ENCODE results near the gene HDAC2. TPM values are rescaled to one million over a fixed set of nuclear protein-coding genes. Genes with fewer than 3 reads are reported as not detected.

Gene HDAC2
- polyA plus RNA-seq, 12 donors: 98.4 to 182 (median 163) TPM; not detected in 1

Other genes starting within 250 kb of the HDAC2 start
- gene MARCKS, start 113.8 kb downstream of the HDAC2 start, polyA plus RNA-seq (ENCODE audit: insufficient read length in 12 of 12): 100 to 1,000 TPM; 178 to 329 (median 238) TPM

All from muscle of arm (tissue), 12 donors.